Astrocyte of the cerebellum (primary cell): Measurements from ENCODE around the gene SLC6A4.

ENCODE experiments used
- DNase-seq: peaks from one replicate; pipeline ENCODE4 v3.0.0-alpha.2; 2011; ENCODE audit warnings: low read depth
- H3K4me3 ChIP-seq: 2 replicates; pipeline ENCODE4 v1.5.1; 2011; ENCODE audit warnings: mild to moderate bottlenecking, low read depth, low read length, moderate library complexity
- in situ Hi-C: cut with HindIII; loops from 2 replicates; pipeline ENCODE4 v1.10.0; 2017; ENCODE audit warnings: low sequenced_read_pairs
- TF ChIP-seq, protein P1 (sequence below): IDR thresholded peaks from 2 replicates; pipeline ENCODE4 v1.5.1; 2012; ENCODE audit warnings: low read length, low read depth, moderate library complexity, mild to moderate bottlenecking; ENCODE audit errors: missing control alignments

The SLC6A4 gene

DNA sequence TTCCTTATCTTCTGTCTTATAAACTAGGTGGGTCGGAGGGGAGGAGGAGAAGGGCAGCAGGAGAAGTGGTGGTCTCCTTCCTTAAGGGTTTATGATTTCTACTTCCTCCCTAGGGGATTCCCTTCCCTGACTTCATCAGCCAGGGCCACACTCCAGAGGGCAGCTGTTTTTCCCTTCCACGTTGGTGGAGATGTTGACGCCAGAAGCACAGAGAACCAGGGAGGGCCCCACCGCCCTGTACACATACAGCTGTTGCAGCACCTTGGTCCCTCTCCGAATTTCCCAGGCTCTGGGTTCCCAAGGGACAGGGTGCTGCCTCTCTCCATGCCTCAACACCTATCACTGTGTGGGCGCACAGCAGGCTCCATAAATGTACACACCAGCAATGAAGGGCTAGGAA lies 5.6 kb upstream of the SLC6A4 start:
- DNase-seq: no peak
- in situ Hi-C loops: no loop called here
- TF ChIP-seq, protein P1, sequence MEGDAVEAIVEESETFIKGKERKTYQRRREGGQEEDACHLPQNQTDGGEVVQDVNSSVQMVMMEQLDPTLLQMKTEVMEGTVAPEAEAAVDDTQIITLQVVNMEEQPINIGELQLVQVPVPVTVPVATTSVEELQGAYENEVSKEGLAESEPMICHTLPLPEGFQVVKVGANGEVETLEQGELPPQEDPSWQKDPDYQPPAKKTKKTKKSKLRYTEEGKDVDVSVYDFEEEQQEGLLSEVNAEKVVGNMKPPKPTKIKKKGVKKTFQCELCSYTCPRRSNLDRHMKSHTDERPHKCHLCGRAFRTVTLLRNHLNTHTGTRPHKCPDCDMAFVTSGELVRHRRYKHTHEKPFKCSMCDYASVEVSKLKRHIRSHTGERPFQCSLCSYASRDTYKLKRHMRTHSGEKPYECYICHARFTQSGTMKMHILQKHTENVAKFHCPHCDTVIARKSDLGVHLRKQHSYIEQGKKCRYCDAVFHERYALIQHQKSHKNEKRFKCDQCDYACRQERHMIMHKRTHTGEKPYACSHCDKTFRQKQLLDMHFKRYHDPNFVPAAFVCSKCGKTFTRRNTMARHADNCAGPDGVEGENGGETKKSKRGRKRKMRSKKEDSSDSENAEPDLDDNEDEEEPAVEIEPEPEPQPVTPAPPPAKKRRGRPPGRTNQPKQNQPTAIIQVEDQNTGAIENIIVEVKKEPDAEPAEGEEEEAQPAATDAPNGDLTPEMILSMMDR: no peak
- no peak overlapping the region for H3K4me3 ChIP-seq

DNA sequence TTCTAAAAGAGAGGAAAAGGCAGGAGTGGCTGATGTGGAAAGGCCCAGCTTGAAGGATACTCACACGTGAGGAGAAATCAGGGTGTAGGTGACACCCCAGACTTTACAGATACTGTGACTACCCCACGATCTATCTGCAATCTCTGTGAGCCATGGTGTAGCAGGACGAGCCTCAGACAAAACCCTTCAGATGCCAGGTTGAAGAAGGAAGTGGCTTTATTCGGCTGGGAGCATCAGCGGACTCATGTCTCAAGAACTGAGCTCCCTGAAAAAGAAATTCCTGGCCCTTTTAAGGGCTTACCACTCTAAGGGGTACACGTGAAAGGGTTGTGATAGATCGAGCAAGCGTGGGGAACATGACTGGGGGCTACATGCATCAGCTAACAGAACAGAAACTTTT lies 4.7 kb upstream of the SLC6A4 start:
- no peak for DNase-seq
- in situ Hi-C loops: no loop called here
- TF ChIP-seq, protein P1: no peak
- H3K4me3 ChIP-seq: no peak overlapping the region

DNA sequence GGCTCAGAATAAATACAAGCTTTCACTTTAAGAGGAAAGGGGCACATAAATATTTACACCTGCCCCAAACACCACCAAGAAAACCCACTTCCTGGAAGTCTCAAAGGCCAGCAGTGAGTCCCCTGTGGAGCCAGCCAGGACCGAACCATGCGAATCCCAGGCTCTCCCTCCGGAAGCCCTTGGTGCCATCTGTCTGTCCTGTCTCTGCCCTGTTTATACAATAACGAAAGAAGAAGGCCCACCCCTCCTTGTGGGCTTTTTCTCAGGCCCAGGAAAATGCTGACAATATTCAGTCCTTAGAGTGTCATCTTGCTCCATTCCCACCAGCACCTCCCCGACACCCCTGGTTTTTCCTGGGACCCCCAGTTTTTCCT lies 3.6 kb upstream of the SLC6A4 start:
- DNase-seq: no peak
- H3K4me3 ChIP-seq: no peak overlapping the region
- in situ Hi-C loops: no loop called here
- TF ChIP-seq, protein P1: no peak

DNA sequence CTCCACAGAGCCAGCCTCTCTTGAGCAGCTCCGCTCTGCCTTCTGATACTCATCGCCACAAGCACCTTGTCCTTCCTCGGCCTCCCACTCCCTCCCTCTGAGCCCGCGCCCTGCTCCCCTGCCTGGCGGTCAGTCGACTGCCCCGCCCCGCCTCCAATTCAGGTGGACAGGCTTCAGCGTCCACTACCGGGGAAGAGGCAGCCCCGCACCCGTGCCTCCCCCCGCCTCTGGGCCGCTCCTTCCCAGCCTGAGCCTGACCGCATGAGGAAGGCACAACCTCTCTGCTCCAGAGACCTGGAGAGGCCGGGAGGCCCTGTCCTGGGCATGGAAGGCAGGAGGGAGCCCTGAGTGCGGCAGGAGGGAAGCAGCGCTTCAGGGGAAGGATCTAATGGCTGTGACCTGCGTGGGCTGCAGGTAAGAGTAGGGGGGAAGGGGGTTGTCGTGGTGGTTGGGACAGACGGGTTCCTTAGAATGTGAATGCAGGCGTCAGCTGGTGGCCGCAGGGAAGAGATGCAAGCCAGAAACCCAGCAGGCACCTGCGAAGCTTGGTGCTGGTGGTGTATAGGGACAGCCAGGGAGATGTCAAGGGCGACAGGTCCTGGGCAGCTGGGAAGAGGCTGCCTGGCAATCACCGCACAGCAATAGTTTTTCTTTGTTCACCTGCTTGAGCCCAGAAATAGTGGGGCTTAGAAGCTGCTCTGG lies 3.0 kb upstream of the SLC6A4 start:
- no peak overlapping the region for H3K4me3 ChIP-seq
- in situ Hi-C loops: no loop called here
- DNase-seq: no peak
- TF ChIP-seq, protein P1: no peak

DNA sequence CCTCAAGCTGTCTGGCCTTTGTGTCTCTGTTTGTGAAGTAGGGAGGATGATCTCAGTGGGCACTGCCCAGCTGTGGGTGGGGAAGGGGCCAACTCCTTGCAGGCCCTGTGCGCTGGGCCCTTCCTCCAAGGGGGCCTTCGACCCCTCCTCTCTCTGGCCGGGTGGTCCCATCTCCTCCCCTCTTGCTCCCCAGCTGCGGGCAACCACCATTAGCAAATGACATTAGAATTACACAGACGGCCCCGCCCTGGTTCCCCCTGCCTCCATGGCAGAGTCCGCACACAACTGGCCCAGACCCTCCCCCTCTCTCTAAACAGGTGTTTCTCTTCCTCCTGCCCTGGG lies 2.5 kb upstream of the SLC6A4 start:
- no peak for DNase-seq
- in situ Hi-C loops: no loop called here
- TF ChIP-seq, protein P1: no peak
- no peak overlapping the region for H3K4me3 ChIP-seq

DNA sequence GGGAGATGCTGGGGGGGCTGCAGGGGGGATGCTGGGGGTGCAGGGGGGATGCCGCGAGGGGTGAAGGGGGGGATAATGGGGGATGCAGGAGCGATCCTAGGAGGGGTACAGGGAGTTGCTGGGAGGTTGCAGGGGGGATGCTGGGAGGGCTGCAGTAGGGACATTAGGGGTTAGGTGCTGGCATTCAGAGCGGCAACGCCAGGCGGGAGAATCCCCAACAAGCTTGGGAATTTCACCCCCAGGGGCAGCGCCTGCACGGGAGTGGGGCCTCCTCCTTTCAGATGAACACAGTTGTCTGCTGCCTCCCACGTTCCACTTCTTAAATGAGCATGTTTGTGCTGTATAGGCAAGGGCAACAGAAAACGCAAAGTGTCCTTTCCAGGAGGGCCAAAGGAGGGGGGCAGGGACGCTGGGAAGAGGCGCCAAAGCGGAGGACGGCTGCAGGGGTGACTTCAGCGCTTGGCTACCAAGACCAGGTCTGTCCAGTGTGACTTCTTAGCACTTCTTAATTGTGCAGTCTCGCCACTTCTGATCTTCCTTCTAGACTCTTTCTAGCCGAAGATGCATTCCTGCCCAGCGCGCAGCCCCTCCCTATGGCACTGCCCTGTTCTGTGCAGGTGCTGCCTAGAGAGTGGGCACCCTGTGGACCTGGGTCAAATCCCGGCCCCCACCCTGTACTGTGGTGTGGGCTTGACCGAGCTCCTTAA lies 2.0 kb upstream of the SLC6A4 start:
- DNase-seq: no peak
- in situ Hi-C loops: no loop called here
- TF ChIP-seq, protein P1: no peak
- H3K4me3 ChIP-seq: no peak overlapping the region
